GF-D8 (cell line): ENCODE measurements around the gene SLC6A3.
"Not testable (repeated sequence)": the region's sequence is repeated elsewhere in the genome, so short reads cannot be mapped to it uniquely, and the experiment has no call there.

Experiments used
- DNase-seq: peaks from one replicate; lab custom pipeline; 2025; lab: John Stamatoyannopoulos, UW

Gene SLC6A3

GRCh38 chr5:1385395-1386273 lies 59.6 kb downstream of the SLC6A3 start:
- no peak for DNase-seq

- no peak for DNase-seq
Measured at GRCh38 chr5:1384521-1384920, 60.7 kb downstream of the SLC6A3 start.

GRCh38 chr5:1383886-1384401 lies 61.3 kb downstream of the SLC6A3 start:
- no peak for DNase-seq

- DNase-seq, result no peak
Measured at GRCh38 chr5:1383344-1383743, 61.9 kb downstream of the SLC6A3 start.

- no peak for DNase-seq
Measured at GRCh38 chr5:1382248-1382700, 63.0 kb downstream of the SLC6A3 start.

- DNase-seq, result no peak
Measured at GRCh38 chr5:1381370-1382247, 63.6 kb downstream of the SLC6A3 start.

GRCh38 chr5:1380910-1381309 lies 64.3 kb downstream of the SLC6A3 start:
- DNase-seq, result no peak

GRCh38 chr5:1380011-1380817 lies 65.0 kb downstream of the SLC6A3 start:
- DNase-seq, result no peak

GRCh38 chr5:1378866-1379659 lies 66.2 kb downstream of the SLC6A3 start:
- no peak for DNase-seq

GRCh38 chr5:1378096-1378495 lies 67.1 kb downstream of the SLC6A3 start:
- DNase-seq, result no peak

GRCh38 chr5:1376981-1377380 lies 68.3 kb downstream of the SLC6A3 start:
- no peak for DNase-seq

GRCh38 chr5:1375871-1376810 lies 69.1 kb downstream of the SLC6A3 start:
- no peak for DNase-seq

GRCh38 chr5:1374679-1375055 lies 70.6 kb downstream of the SLC6A3 start:
- no peak for DNase-seq

- no peak for DNase-seq
Measured at GRCh38 chr5:1374030-1374678, 71.1 kb downstream of the SLC6A3 start.

GRCh38 chr5:1371972-1372342 lies 73.3 kb downstream of the SLC6A3 start:
- not testable (repeated sequence) for DNase-seq

- DNase-seq, result no peak
Measured at GRCh38 chr5:1371218-1371971, 73.8 kb downstream of the SLC6A3 start.

- no peak for DNase-seq
Measured at GRCh38 chr5:1370006-1370405, 75.2 kb downstream of the SLC6A3 start.

- no peak for DNase-seq
Measured at GRCh38 chr5:1368756-1369155, 76.5 kb downstream of the SLC6A3 start.

- DNase-seq, result no peak
Measured at GRCh38 chr5:1368236-1368635, 77.0 kb downstream of the SLC6A3 start.
